Measurements from ENCODE around the gene DHRSX.

Gene DHRSX

GRCh38 chrX:2441466-2441865 lies 59.3 kb downstream of the DHRSX start:
- TF ChIP-seq EZH2phosphoT487 (IDR thresholded peaks at IDR 0.05; ENCODE audit: borderline replicate concordance, low read length) (no peak), CTCF (IDR thresholded peaks at IDR 0.05; ENCODE audit: low read depth, low read length, poor library complexity, severe bottlenecking) (no peak)
- Histone ChIP-seq H3K79me2 (ENCODE audit: control insufficient read depth, low read length) (peaks cover 14% of the 10 kb centered on the region), H3K9me2 (replicated peaks; ENCODE audit: control insufficient read depth, low read length) (no peaks in the 10 kb centered on the region), H3K36me3 (ENCODE audit: control insufficient read depth, low read length) (peaks cover 5% of the 10 kb centered on the region; the same call in 1 of the 2 replicates), H3F3A (ENCODE audit: control insufficient read depth, insufficient read depth) (no peaks in the 10 kb centered on the region), H4K20me1 (ENCODE audit: control insufficient read depth, insufficient read depth, low read depth, low read length) (no peaks in the 10 kb centered on the region), H3K4me1 (ENCODE audit: control insufficient read depth, low read length) (no peaks in the 10 kb centered on the region), H3K4me2 (ENCODE audit: low read length) (no peak overlapping the region), H3K4me3 (ENCODE audit: low read length) (no peak overlapping the region), H3K9me3 (ENCODE audit: control insufficient read depth, insufficient read depth, low read length) (no peaks in the 10 kb centered on the region), H3K27me3 (ENCODE audit: control insufficient read depth, low read length) (no peaks in the 10 kb centered on the region), H3K27ac (ENCODE audit: low read depth, low read length) (no peak overlapping the region)

GRCh38 chrX:2439613-2440012 lies 61.2 kb downstream of the DHRSX start:
- Histone ChIP-seq H3K4me3 (ENCODE audit: low read length) (no peak overlapping the region), H3K27ac (ENCODE audit: low read depth, low read length) (no peak overlapping the region), H3K36me3 (ENCODE audit: control insufficient read depth, low read length) (peaks cover 5% of the 10 kb centered on the region; the same call in 1 of the 2 replicates), H3K9me2 (replicated peaks; ENCODE audit: control insufficient read depth, low read length) (no peaks in the 10 kb centered on the region), H3K4me1 (ENCODE audit: control insufficient read depth, low read length) (peaks cover 5% of the 10 kb centered on the region), H3F3A (ENCODE audit: control insufficient read depth, insufficient read depth) (no peaks in the 10 kb centered on the region), H3K4me2 (ENCODE audit: low read length) (no peak overlapping the region), H4K20me1 (ENCODE audit: control insufficient read depth, insufficient read depth, low read depth, low read length) (no peaks in the 10 kb centered on the region), H3K27me3 (ENCODE audit: control insufficient read depth, low read length) (no peaks in the 10 kb centered on the region), H3K9me3 (ENCODE audit: control insufficient read depth, insufficient read depth, low read length) (no peaks in the 10 kb centered on the region), H3K79me2 (ENCODE audit: control insufficient read depth, low read length) (peaks cover 3% of the 10 kb centered on the region; the same call in 1 of the 2 replicates)
- TF ChIP-seq CTCF (IDR thresholded peaks at IDR 0.05; ENCODE audit: low read depth, low read length, poor library complexity, severe bottlenecking) (no peak), EZH2phosphoT487 (IDR thresholded peaks at IDR 0.05; ENCODE audit: borderline replicate concordance, low read length) (no peak)

- Histone ChIP-seq H3K27me3 (ENCODE audit: control insufficient read depth, low read length) (no peaks in the 10 kb centered on the region), H3K4me2 (ENCODE audit: low read length) (no peak overlapping the region), H3K4me1 (ENCODE audit: control insufficient read depth, low read length) (peaks cover 15% of the 10 kb centered on the region), H3F3A (ENCODE audit: control insufficient read depth, insufficient read depth) (no peaks in the 10 kb centered on the region), H3K4me3 (ENCODE audit: low read length) (no peak overlapping the region), H4K20me1 (ENCODE audit: control insufficient read depth, insufficient read depth, low read depth, low read length) (no peaks in the 10 kb centered on the region), H3K27ac (ENCODE audit: low read depth, low read length) (no peak overlapping the region), H3K79me2 (ENCODE audit: control insufficient read depth, low read length) (no peaks in the 10 kb centered on the region), H3K9me2 (replicated peaks; ENCODE audit: control insufficient read depth, low read length) (no peaks in the 10 kb centered on the region), H3K36me3 (ENCODE audit: control insufficient read depth, low read length) (no peaks in the 10 kb centered on the region), H3K9me3 (ENCODE audit: control insufficient read depth, insufficient read depth, low read length) (no peaks in the 10 kb centered on the region)
- no peak for TF ChIP-seq CTCF (IDR thresholded peaks at IDR 0.05; ENCODE audit: low read depth, low read length, poor library complexity, severe bottlenecking)
- no peak for TF ChIP-seq EZH2phosphoT487 (IDR thresholded peaks at IDR 0.05; ENCODE audit: borderline replicate concordance, low read length)
These were observed 65.3 kb downstream of the DHRSX start for GRCh38 chrX:2435465-2435864.
